GM18907 (cell line): ENCODE results near the gene CCDC32.
A peak's percentile ranks its signal among the peaks of the same experiment; 100 is the strongest.
"Not testable (repeated sequence)": the region's sequence is repeated elsewhere in the genome, so short reads cannot be mapped to it uniquely, and the experiment has no call there.

Experiments
- ATAC-seq: cut with Tn5 transposase; IDR thresholded peaks from one replicate; pipeline ENCODE4 v1.9.1; 2021; ENCODE audit warnings: mild to moderate bottlenecking, moderate library complexity; ENCODE audit not compliant: unreplicated experiment

Gene CCDC32

DNA sequence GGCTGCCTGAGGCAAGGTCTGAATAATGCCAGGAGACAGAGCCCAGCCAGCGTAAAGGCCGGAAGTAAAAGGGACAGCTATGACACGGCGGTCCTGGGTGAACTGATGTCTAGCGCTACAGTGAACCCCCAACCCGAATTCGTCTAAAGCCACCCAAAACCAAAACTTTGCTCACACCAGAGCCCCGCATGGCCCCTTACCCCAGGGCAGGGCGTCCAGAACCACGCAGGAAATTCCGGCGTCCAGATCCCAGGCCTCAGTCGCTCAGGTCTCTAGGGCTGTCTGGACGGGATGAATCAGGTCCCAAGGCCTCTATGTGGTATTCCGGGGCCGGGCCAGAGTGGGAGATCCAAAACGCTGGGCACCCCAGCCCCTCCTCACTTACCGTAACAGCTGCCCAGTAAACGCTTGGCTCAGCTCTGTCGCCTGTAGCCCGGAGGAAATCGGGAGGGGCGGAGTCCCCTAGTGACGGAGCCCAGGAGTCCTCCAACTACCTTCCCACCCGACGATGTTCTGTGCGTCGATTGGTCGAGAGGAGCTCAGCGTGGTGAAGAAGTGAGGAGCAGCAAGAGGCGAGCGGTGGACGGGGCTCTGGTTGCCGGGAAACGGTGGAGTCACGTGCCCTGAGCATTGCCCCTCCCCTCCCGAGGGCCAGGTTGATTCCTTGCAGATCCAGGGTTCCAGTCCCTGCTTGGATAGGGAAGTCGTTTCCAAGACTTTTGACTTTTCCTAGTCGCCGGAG lies at the start of gene CCDC32:
TSS of gene CCDC32 (minus strand) at position 452 of the 742 bp plus-strand sequence. CDS start 2,027 bp downstream, outside the sequence.
- peak; percentile 93 for ATAC-seq

GRCh38 chr15:40613080-40613479 lies 48.2 kb upstream of the CCDC32 start:
- ATAC-seq: no peak

DNA sequence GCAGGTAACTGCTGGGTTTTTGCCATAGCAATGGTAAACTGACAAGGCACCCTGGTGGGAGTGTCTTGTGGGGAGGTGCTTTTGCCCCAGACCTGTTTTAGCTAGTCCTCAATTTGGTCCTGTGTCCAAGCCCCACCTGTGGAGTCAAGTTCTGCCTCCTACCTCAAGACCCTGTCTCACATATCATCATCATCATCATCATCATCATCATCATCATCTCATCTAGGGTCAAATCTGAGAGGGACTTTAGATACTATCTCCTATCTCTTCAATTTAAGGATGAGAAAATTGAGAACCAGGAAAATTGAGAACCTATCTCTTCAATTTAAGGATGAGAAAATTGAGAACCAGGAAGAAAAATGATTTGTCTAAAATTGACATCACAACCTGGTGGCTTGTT lies 39.1 kb upstream of the CCDC32 start:
- no peak for ATAC-seq

GRCh38 chr15:40600956-40601355 lies 36.1 kb upstream of the CCDC32 start:
- no peak for ATAC-seq

DNA sequence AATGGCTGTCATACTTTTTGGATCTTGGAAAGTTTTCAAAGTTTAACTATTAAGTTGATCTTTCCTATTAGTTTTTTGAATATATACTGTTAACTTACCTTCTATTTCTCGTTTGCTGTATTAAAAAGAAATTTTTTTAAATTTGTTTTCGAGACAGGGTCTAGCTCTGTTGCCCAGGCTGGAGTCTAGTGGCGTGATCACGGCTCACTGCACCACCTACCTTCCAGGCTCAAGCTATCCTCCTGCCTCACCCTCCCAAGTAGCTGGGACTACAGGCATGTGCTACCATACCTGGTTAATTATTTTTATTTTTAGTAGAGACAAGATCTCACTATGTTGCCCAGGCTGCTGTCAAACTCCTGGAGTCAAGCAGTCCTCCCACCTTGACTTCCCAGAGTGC lies 33.8 kb upstream of the CCDC32 start:
- no peak for ATAC-seq

- ATAC-seq: no peak
Observed at GRCh38 chr15:40598126-40598525, 33.3 kb upstream of the CCDC32 start.

- no peak for ATAC-seq
Observed at GRCh38 chr15:40597024-40597423, 32.2 kb upstream of the CCDC32 start.

DNA sequence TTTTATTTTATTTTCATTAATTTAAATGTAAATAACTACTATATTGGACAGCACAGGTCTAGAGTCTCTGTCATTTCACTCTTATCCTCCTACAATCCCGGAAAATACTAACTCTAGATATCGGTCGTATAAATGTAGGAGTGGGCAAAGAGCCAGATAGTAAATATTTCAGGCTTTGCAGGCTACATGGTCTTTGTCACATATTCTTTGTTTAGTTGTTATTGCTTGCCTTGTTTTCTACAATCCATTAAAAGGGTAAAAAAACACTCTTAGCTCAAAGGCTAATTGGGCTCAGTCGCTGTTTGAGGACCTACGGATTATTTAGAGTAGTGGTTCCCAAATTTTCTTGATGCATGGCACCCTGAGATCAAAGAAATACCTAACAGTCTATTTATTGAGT lies 30.9 kb upstream of the CCDC32 start:
- ATAC-seq: no peak

DNA sequence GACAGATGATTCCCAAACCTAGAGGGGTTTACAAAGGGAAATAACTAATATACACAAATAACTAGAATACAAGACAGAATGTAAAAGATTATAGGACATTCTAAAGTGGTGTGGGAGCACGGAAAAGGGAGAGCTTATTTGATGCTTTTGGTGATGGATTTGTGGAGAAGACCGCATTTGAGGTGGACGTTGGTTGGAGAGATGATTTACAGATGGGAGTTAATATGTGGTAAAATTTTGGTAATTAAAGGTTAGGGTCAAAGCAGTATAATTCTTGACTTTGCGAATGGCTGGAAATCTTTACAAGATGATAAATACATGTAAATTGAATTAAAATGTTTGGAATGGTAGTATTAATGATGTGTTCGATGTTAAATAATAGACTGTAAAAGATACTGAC lies 30.4 kb upstream of the CCDC32 start:
- no peak for ATAC-seq

GRCh38 chr15:40594429-40594836 lies 29.6 kb upstream of the CCDC32 start:
- peak; percentile 49 for ATAC-seq

- peak; percentile 76 for ATAC-seq
Observed at GRCh38 chr15:40593588-40594428, 29.0 kb upstream of the CCDC32 start, which contains the start of gene KNL1. Gene KNL1 (plus strand): TSS chr15:40594249. CDS start chr15:40602932, 8,683 bp downstream.

DNA sequence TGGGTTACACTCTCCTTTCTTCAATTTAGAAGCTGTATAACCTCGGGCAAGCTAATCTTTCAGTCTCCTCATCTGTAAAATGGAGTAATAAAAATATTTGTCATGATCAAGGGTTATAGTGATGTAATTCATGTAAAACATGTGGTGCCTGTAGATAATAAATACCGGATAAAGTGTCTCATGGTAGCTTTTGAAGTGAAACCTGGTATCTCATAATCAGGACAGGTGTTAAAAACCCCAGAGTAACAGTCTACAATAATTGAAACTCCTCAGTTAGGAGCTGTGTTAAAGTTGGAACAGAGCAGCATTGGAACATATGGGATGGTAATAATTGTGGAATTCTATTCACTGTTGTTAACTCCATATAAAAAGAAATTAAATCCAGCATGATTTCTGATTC lies 28.3 kb upstream of the CCDC32 start:
- ATAC-seq: no peak

GRCh38 chr15:40591389-40591788 lies 26.5 kb upstream of the CCDC32 start:
- ATAC-seq: no peak

GRCh38 chr15:40590667-40591050 lies 25.8 kb upstream of the CCDC32 start:
- ATAC-seq: no peak

- no peak for ATAC-seq
Observed at GRCh38 chr15:40584191-40584590, 19.3 kb upstream of the CCDC32 start.

DNA sequence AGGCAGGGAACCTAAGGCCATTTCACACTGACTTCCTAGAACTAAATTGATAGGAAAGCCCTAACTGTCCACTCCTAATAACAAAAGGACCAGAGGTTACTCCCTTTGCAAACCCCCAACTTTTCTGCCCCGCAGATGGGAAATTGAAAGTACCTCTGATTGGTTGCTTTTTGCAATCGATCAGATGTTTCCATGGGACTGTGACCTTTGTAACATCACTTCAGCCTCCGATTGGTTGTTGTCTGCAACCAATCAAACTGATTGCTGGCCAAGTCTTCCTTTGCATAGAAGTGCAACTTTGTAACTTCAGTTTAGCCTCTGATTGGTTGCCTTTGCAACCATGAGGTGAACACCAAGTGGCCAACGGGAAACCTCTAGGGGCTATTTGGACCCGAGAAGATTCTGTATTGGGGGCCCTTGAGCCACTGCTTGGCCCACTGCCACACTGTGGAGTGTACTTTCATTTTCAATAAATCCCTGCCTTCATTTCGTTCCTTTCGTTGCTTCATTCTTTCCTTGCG lies 17.9 kb upstream of the CCDC32 start:
- no peak for ATAC-seq

DNA sequence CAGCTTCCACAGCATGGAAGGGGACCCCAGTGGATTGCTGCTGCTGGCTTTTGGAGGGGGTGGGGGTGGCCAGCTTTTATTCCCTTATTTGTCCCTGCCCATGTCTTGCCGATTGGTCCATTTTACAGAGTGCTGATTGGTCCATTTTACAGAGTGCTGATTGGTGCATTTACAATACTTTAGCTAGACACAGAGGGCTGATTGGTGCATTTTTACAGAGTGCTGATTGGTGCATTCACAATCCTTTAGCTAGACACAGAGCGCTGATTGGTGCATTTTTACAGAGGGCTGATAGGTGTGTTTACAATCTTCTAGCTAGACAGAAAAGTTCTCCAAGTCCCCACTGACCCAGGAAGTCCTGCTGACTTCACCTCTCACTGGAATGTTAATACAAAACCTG lies 17.0 kb upstream of the CCDC32 start:
- not testable (repeated sequence) for ATAC-seq

- ATAC-seq: no peak
Observed at GRCh38 chr15:40578892-40579291, 14.1 kb upstream of the CCDC32 start.

- not testable (repeated sequence) for ATAC-seq
Observed at GRCh38 chr15:40576914-40577313, 12.1 kb upstream of the CCDC32 start.

- ATAC-seq: no peak
Observed at GRCh38 chr15:40575113-40575512, 10.3 kb upstream of the CCDC32 start.

DNA sequence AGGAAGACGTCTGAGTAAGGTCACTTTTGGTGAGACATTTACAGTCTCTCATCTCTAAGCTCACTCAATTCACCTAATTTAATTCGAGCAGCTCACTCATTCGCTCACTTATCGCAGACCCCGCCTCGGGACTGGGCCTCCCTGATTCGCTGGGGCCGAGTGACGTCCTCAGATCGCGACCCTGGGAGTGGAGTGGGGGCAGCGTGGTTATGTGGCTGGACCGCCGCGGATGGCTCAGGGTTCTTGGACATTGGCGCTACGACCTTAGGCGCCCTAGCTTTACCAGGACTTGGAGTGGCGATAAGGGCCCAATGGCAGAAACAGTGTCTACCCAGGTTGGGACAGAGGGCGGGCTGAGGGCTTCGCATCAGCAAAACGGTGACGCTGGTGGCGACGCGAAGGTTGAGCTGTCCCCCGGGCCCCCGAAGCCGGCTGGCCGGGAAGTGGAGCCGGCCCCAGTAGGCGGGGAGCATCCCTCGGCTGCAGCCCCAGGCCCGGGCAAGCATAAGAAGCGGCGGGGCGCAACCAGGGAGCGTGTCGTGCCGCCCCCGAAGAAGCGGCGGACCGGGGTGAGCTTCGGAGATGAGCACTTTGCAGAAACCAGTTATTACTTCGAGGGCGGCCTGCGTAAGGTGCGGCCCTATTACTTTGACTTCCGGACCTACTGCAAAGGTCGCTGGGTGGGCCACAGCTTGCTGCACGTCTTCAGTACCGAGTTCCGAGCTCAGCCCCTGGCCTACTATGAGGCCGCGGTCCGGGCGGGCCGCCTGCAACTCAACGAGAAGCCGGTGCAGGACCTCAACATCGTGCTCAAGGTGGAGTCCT lies 4.5 kb upstream of the CCDC32 start, which contains the start of gene RPUSD2:
TSS of gene RPUSD2 (plus strand) at position 171 of the 825 bp plus-strand sequence. CDS start at position 210, 39 bp downstream.
- ATAC-seq: peak; percentile 60
